Measurements from ENCODE around the gene GDPD5. TPM values are rescaled to one million over a fixed set of nuclear protein-coding genes. Genes with fewer than 3 reads are reported as not detected.

Gene GDPD5
- total and polyA plus RNA-seq, 9 of the 15 experiments (the other 6 are each of a cell fraction or from before 2014, with no cell fraction given): 0.32 to 27.3 (median 8.0) TPM

DNA sequence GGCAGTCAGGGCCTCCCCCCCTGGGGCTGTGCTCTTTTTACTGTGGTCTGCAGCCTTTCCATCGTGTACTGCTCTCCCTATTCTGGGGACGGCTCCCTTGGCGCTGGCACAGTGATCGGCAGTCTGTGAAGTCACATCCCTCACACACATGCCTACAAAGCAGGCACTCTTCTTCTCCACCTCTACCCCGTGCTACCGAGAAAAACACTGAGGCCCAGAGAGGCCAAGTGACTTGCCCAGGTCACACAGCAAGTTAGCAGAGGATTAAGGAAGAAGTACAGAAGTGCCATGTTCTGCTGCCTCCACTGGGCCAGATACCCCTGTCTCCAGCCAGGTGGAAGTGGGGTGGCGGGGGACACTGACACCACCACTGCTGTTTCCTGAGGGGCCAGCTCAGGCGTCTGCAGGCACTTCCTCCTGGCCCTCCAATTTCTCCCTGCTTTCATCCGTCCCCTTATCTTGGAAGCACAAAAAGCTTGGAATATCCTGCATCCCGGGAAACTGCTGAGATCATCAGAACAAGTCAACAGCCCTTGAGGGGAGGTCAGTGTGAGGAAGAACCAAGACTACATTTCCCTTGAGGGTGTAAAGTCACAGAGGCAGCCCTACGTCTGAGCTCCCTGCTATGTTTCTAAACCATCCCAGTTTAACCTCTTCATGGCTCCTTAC, 62.5 kb downstream of the GDPD5 start (continued):
- TF ChIP-seq, protein P1, sequence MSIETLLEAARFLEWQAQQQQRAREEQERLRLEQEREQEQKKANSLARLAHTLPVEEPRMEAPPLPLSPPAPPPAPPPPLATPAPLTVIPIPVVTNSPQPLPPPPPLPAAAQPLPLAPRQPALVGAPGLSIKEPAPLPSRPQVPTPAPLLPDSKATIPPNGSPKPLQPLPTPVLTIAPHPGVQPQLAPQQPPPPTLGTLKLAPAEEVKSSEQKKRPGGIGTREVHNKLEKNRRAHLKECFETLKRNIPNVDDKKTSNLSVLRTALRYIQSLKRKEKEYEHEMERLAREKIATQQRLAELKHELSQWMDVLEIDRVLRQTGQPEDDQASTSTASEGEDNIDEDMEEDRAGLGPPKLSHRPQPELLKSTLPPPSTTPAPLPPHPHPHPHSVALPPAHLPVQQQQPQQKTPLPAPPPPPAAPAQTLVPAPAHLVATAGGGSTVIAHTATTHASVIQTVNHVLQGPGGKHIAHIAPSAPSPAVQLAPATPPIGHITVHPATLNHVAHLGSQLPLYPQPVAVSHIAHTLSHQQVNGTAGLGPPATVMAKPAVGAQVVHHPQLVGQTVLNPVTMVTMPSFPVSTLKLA (conservative IDR thresholded peaks at IDR 0.05): no peak
- TF ChIP-seq BCOR (IDR thresholded peaks at IDR 0.05): peak; percentile 56
- peak; percentile 29; the same call in 1 of the 2 replicates for TF ChIP-seq MAFG (tag; conservative IDR thresholded peaks at IDR 0.05)

DNA sequence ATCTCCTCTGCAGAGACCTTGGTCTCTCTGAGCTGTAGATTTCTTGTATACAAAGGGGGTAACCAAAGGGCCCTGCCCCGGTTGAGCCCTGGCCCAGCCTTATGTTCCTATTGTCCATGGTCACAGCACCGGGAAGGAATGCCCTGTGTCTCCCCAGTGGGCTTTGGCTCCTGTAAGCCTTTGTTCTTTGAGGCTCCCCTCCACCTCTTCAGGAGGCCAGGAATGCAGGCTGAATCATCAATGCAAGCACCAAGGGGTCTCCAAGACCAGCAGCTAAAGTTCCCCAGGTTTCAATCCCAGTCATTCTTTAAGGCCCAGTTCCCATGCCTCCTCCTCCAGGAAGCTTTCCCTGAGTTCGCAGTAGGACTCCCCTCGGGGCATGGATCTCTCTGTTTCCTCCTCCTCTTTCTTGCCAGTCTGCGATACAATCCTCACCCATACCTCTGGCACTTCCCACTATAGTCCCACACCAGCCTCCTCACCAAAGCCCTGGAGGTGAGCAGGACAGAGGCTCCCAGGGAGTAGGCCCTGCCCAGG, 63.6 kb downstream of the GDPD5 start:
- CTCF ChIA-PET (ENCODE audit: low intra/inter-chr PET ratio): no interaction called here
- Histone ChIP-seq H3K4me1 (replicated peaks in 1 of 2; ENCODE audit: control insufficient read depth in 2 of 2, insufficient read depth in 2 of 2, low read length in 2 of 2) (peaks cover 0 to 11% of the 10 kb centered on the region in 2 experiments; a peak in 3 of 5 replicates), H3K36me3 (ENCODE audit: control insufficient read depth, insufficient read depth, low read length) (no peaks in the 10 kb centered on the region), H2AFZ (ENCODE audit: low read depth, low read length) (no peak overlapping the region), H3K9me1 (ENCODE audit: control insufficient read depth, insufficient read depth, low read length) (no peaks in the 10 kb centered on the region), H3K9ac (ENCODE audit: insufficient read depth in 1 of 2, low read depth in 2 of 2, low read length in 2 of 2) (peak overlapping the region in 1 of 2 experiments; percentile 78; a peak in 1 of 4 replicates), H3K4me2 (ENCODE audit: insufficient read depth, low read length) (no peak overlapping the region), H3K9me3 (replicated peaks; ENCODE audit: control insufficient read depth, insufficient read depth, low read depth, low read length) (no peaks in the 10 kb centered on the region), H3K27me3 (ENCODE audit: control insufficient read depth in 2 of 2, insufficient read depth in 2 of 2, low read length in 2 of 2) (no peaks in the 10 kb centered on the region), H3K4me3 (no peak overlapping the region), H3K27ac (ENCODE audit: extremely low read depth, low read depth, low read length) (no peak overlapping the region), H4K20me1 (replicated peaks; ENCODE audit: control insufficient read depth, insufficient read depth, low read length) (no peaks in the 10 kb centered on the region), H3K79me2 (ENCODE audit: control insufficient read depth, insufficient read depth, low read length) (no peaks in the 10 kb centered on the region)
- no TSS peak for BruUV-seq (replicated peaks)
- intact Hi-C loops (cut with micrococcal nuclease) (no loop called here), in situ Hi-C loops (cut with MboI) (no loop called here)
- 65% methylated on average over 5 of the region's 5 CpGs for WGBS (ENCODE audit: insufficient coverage, low coverage, missing lambda C conversion rate)
- FAIRE-seq: no peak
- DNase-seq (ENCODE audit: extremely low read depth in 1 of 4, low spot score in 3 of 4): no peak
- POLR2A ChIA-PET: interaction anchor here (0.8 to 1.1 kb wide), 2 partner anchors 61 to 72 kb away, joined by 3 to 7 read pairs; no protein-coding TSS in a partner anchor
- no peak for ATAC-seq
- TF ChIP-seq GATAD2B (IDR thresholded peaks at IDR 0.05; ENCODE audit: borderline replicate concordance) (no peak), ZFP36 (IDR thresholded peaks at IDR 0.05; ENCODE audit: low read depth, low read length, partially characterized antibody) (peak; percentile 83), SRSF7 (optimal IDR thresholded peaks at IDR 0.05; ENCODE audit: low read depth, low read length) (no peak), TOE1 (IDR thresholded peaks at IDR 0.05; ENCODE audit: borderline replicate concordance) (no peak), TOE1 (CRISPR knock-in tag; IDR thresholded peaks at IDR 0.05; ENCODE audit: borderline replicate concordance, low read depth) (no peak), ZNF143 (CRISPR knock-in tag; IDR thresholded peaks at IDR 0.05) (no peak)
